IMR-90 (cell line): ENCODE results near the gene INPP4A.

Experiments
- BHLHE40 ChIP-seq: fragments of 150-350 bp; IDR thresholded peaks from 2 replicates; pipeline ENCODE4 v1.6.1; 2016; ENCODE audit warnings: mild to moderate bottlenecking, low read depth, low read length
- CEBPB ChIP-seq: IDR thresholded peaks from 2 replicates; pipeline ENCODE4 v1.6.1; 2012; ENCODE audit warnings: low read depth, low read length, improper control_type of control experiment
- FOS ChIP-seq: fragments of 150-350 bp; IDR thresholded peaks from 2 replicates; pipeline ENCODE4 v1.6.1; 2016; ENCODE audit warnings: low read depth, low read length
- MAZ ChIP-seq: IDR thresholded peaks from 2 replicates; pipeline ENCODE4 v1.6.1; 2012; ENCODE audit warnings: low read depth, mild to moderate bottlenecking, low read length, improper control_type of control experiment, moderate library complexity, borderline replicate concordance
- MXI1 ChIP-seq: IDR thresholded peaks from 2 replicates; pipeline ENCODE4 v1.6.1; 2012; ENCODE audit warnings: low read depth, mild to moderate bottlenecking, low read length, moderate library complexity, borderline replicate concordance
- POLR2A ChIP-seq: IDR thresholded peaks from 2 replicates; pipeline ENCODE4 v1.6.1; 2012; ENCODE audit warnings: mild to moderate bottlenecking, low read depth, low read length
- RAD21 ChIP-seq: IDR thresholded peaks from 2 replicates; pipeline ENCODE4 v1.6.1; 2012; ENCODE audit warnings: low read length, improper control_type of control experiment
- RFX5 ChIP-seq: IDR thresholded peaks from 2 replicates; pipeline ENCODE4 v1.8.0; 2012; ENCODE audit warnings: low read depth, mild to moderate bottlenecking, low read length, moderate library complexity
- SMC3 ChIP-seq: fragments of 150-350 bp; IDR thresholded peaks from 2 replicates; pipeline ENCODE4 v1.6.1; 2016; ENCODE audit warnings: low read depth, mild to moderate bottlenecking, antibody characterized with exemption, low read length, moderate library complexity
- TF ChIP-seq, protein P1 (sequence below): conservative IDR thresholded peaks from 2 replicates; pipeline ENCODE4 v1.5.1; 2012; ENCODE audit warnings: mild to moderate bottlenecking, low read depth, low read length, improper control_type of control experiment
- TF ChIP-seq, protein P2 (sequence below): fragments of 150-350 bp; IDR thresholded peaks from 2 replicates; pipeline ENCODE4 v1.6.1; 2016; ENCODE audit warnings: low read depth, mild to moderate bottlenecking, low read length, moderate library complexity, borderline replicate concordance
- TF ChIP-seq, protein P3 (sequence below): fragments of 150-350 bp; IDR thresholded peaks from 2 replicates; pipeline ENCODE4 v1.6.1; 2017; ENCODE audit warnings: mild to moderate bottlenecking, antibody characterized with exemption, low read length, low read depth

GRCh38 chr2:98577313-98577712, 132.7 kb downstream of the INPP4A start:
- TF ChIP-seq, protein P1, sequence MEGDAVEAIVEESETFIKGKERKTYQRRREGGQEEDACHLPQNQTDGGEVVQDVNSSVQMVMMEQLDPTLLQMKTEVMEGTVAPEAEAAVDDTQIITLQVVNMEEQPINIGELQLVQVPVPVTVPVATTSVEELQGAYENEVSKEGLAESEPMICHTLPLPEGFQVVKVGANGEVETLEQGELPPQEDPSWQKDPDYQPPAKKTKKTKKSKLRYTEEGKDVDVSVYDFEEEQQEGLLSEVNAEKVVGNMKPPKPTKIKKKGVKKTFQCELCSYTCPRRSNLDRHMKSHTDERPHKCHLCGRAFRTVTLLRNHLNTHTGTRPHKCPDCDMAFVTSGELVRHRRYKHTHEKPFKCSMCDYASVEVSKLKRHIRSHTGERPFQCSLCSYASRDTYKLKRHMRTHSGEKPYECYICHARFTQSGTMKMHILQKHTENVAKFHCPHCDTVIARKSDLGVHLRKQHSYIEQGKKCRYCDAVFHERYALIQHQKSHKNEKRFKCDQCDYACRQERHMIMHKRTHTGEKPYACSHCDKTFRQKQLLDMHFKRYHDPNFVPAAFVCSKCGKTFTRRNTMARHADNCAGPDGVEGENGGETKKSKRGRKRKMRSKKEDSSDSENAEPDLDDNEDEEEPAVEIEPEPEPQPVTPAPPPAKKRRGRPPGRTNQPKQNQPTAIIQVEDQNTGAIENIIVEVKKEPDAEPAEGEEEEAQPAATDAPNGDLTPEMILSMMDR: peak; percentile 10; the same call in 1 of the 2 replicates
- TF ChIP-seq POLR2A (no peak), CEBPB (no peak), MXI1 (no peak), RAD21 (peak; percentile 10; the same call in 1 of the 2 replicates), SMC3 (no peak), RFX5 (no peak), FOS (no peak), MAZ (no peak), BHLHE40 (no peak)
- TF ChIP-seq, protein P2, sequence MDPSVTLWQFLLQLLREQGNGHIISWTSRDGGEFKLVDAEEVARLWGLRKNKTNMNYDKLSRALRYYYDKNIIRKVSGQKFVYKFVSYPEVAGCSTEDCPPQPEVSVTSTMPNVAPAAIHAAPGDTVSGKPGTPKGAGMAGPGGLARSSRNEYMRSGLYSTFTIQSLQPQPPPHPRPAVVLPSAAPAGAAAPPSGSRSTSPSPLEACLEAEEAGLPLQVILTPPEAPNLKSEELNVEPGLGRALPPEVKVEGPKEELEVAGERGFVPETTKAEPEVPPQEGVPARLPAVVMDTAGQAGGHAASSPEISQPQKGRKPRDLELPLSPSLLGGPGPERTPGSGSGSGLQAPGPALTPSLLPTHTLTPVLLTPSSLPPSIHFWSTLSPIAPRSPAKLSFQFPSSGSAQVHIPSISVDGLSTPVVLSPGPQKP: no peak
- TF ChIP-seq, protein P3, sequence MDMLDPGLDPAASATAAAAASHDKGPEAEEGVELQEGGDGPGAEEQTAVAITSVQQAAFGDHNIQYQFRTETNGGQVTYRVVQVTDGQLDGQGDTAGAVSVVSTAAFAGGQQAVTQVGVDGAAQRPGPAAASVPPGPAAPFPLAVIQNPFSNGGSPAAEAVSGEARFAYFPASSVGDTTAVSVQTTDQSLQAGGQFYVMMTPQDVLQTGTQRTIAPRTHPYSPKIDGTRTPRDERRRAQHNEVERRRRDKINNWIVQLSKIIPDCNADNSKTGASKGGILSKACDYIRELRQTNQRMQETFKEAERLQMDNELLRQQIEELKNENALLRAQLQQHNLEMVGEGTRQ: no peak
